GM12873 (cell line): ENCODE measurements around the gene EFCAB12.

Experiments used
- CTCF ChIP-seq: IDR thresholded peaks from 2 replicates; pipeline ENCODE4 v1.5.1; 2012; ENCODE audit warnings: low read depth, mild to moderate bottlenecking, moderate library complexity, low read length, control low read depth; ENCODE audit not compliant: insufficient read depth; ENCODE audit errors: missing control alignments

Gene EFCAB12

GRCh38 chr3:129425619-129426018 is 2.8 kb downstream of the EFCAB12 start:
- no peak for TF ChIP-seq CTCF

GRCh38 chr3:129425213-129425612 is 3.2 kb downstream of the EFCAB12 start:
- no peak for TF ChIP-seq CTCF

GRCh38 chr3:129424185-129424841 is 4.1 kb downstream of the EFCAB12 start:
- no peak for TF ChIP-seq CTCF

- no peak for TF ChIP-seq CTCF
Observed at GRCh38 chr3:129422897-129423296, 5.5 kb downstream of the EFCAB12 start.

- peak; percentile 14 for TF ChIP-seq CTCF
Observed at GRCh38 chr3:129421988-129422745, 6.3 kb downstream of the EFCAB12 start.

- no peak for TF ChIP-seq CTCF
Observed at GRCh38 chr3:129421236-129421883, 7.1 kb downstream of the EFCAB12 start.

- TF ChIP-seq CTCF = no peak
Observed at GRCh38 chr3:129419476-129419875, 9.0 kb downstream of the EFCAB12 start.
